HG03354 (cell line): ENCODE measurements around the gene OR10K1.

Source experiments
- ATAC-seq: cut with Tn5 transposase; IDR thresholded peaks from one replicate; pipeline ENCODE4 v1.9.1; 2021; ENCODE audit warnings: mild to moderate bottlenecking; ENCODE audit not compliant: unreplicated experiment, poor library complexity, severe bottlenecking

Gene OR10K1

GRCh38 chr1:158509471-158510156 lies 48.0 kb downstream of the OR10K1 start:
- ATAC-seq, result no peak

GRCh38 chr1:158516966-158517365 lies 55.3 kb downstream of the OR10K1 start:
- no peak for ATAC-seq
